H1 (cell line): Measurements from ENCODE around the gene DRAM1. TPM values are rescaled to one million over a fixed set of nuclear protein-coding genes. Genes with fewer than 3 reads are reported as not detected.

Source experiments
- CTCF ChIA-PET: fragments of 300-600 bp; sonication (Branson Sonifier 250); formaldehyde crosslinking; loops from one replicate; lab custom pipeline; 2021; ENCODE audit not compliant: partially characterized antibody; lab: Charles Lee
- POLR2A ChIA-PET: fragments of 300-600 bp; sonication (Branson Sonifier 250); formaldehyde crosslinking; loops from one replicate; lab custom pipeline; 2021; ENCODE audit warnings: inconsistent platforms; ENCODE audit not compliant: partially characterized antibody; lab: Charles Lee
- DNase-seq, 2 experiments: peaks; one replicate each; pipeline versions ENCODE4 v3.0.0 to v3.0.0-alpha.2; 2010 to 2022; ENCODE audit warnings: low spot score in 2 of 2, low read depth in 1 of 2, mixed read lengths in 1 of 2
- FAIRE-seq: peaks from 2 replicates; lab custom pipeline; 2011; peaks lifted over from hg19 to GRCh38; lab: Jason Lieb, UNC
- H2AFZ ChIP-seq: 2 replicates; pipeline ENCODE4 v1.8.1; 2012; ENCODE audit warnings: low read length, inconsistent platforms
- H2AK5ac ChIP-seq: 2 replicates; pipeline ENCODE4 v1.6.1; 2013; ENCODE audit warnings: low read depth, low read length
- H2BK120ac ChIP-seq: replicated peaks from 2 replicates; pipeline ENCODE3; 2013; ENCODE audit warnings: low read depth, low read length, inconsistent platforms
- H2BK12ac ChIP-seq: 2 replicates; pipeline ENCODE4 v1.6.1; 2013; ENCODE audit warnings: low read depth, low read length
- H2BK15ac ChIP-seq: 2 replicates; pipeline ENCODE4 v1.6.1; 2013; ENCODE audit warnings: low read length
- H2BK20ac ChIP-seq: 2 replicates; pipeline ENCODE4 v1.6.1; 2013; ENCODE audit warnings: low read length
- H2BK5ac ChIP-seq: 2 replicates; pipeline ENCODE4 v1.6.1; 2013; ENCODE audit warnings: low read depth, low read length
- H3K14ac ChIP-seq: 2 replicates; pipeline ENCODE4 v1.6.1; 2013; ENCODE audit warnings: inconsistent platforms; ENCODE audit not compliant: insufficient read length
- H3K18ac ChIP-seq: 2 replicates; pipeline ENCODE4 v1.6.1; 2013; ENCODE audit warnings: low read length; ENCODE audit errors: extremely low read depth
- H3K23ac ChIP-seq: 2 replicates; pipeline ENCODE4 v1.6.1; 2013; ENCODE audit warnings: inconsistent platforms; ENCODE audit not compliant: insufficient read length
- H3K23me2 ChIP-seq: 2 replicates; pipeline ENCODE4 v1.6.1; 2013; ENCODE audit warnings: low read depth, low read length
- H3K27ac ChIP-seq: 2 replicates; pipeline ENCODE4 v1.6.1; 2011; ENCODE audit warnings: low read depth, low read length, inconsistent platforms
- H3K27me3 ChIP-seq, 4 experiments: replicated peaks in 1 of 4; 1 replicate in 1 of 4; 2 replicates in 3 of 4; pipeline versions ENCODE4 v1.6.1 to v1.8.1; 2011 to 2013; ENCODE audit warnings: low read length in 3 of 4, mild to moderate bottlenecking in 3 of 4, inconsistent platforms in 2 of 4, mixed read lengths in 2 of 4, moderate library complexity in 1 of 4; ENCODE audit not compliant: control insufficient read depth in 3 of 4, insufficient read depth in 3 of 4; ENCODE audit errors: extremely low read depth in 1 of 4
- H3K36me3 ChIP-seq, 4 experiments: 2 replicates each; pipeline versions ENCODE4 v1.6.1 to v1.8.1; 2011 to 2013; ENCODE audit warnings: mild to moderate bottlenecking in 4 of 4, low read length in 3 of 4, moderate library complexity in 2 of 4, control low read depth in 1 of 4, inconsistent platforms in 1 of 4; ENCODE audit not compliant: insufficient read depth in 4 of 4, control insufficient read depth in 2 of 4
- H3K4ac ChIP-seq: replicated peaks from 2 replicates; pipeline ENCODE3; 2013; ENCODE audit warnings: low read length, low read depth, mixed read lengths, inconsistent platforms; ENCODE audit not compliant: insufficient read length
- H3K4me1 ChIP-seq, 4 experiments: replicated peaks in 1 of 4; 1 replicate in 1 of 4; 2 replicates in 3 of 4; pipeline versions ENCODE4 v1.6.1 to v1.8.1; 2011 to 2013; ENCODE audit warnings: low read length in 3 of 4, inconsistent platforms in 2 of 4, mixed read lengths in 1 of 4; ENCODE audit not compliant: insufficient read depth in 4 of 4, control insufficient read depth in 3 of 4
- H3K4me2 ChIP-seq, 2 experiments: 2 replicates each; pipeline versions ENCODE4 v1.6.1 to v1.8.1; 2011 to 2013; ENCODE audit warnings: low read depth in 2 of 2, low read length in 2 of 2, control low read depth in 1 of 2, inconsistent platforms in 1 of 2, mild to moderate bottlenecking in 1 of 2; ENCODE audit not compliant: insufficient read depth in 1 of 2
- H3K4me3 ChIP-seq, 4 experiments: fragments of 200-600, 300-600 bp in 1 of 4; sonication (generic), shearing (Covaris generic), sonication (Bioruptor Twin) in 1 of 4; 2 replicates each; pipeline versions ENCODE4 v1.5.1 to v1.8.1; 2011 to 2016; ENCODE audit warnings: low read length in 4 of 4, low read depth in 3 of 4, control low read depth in 2 of 4, inconsistent platforms in 2 of 4, mild to moderate bottlenecking in 2 of 4, mixed read lengths in 1 of 4, moderate library complexity in 1 of 4; ENCODE audit not compliant: insufficient read depth in 2 of 4; ENCODE audit errors: extremely low read depth in 1 of 4
- H3K56ac ChIP-seq: replicated peaks from 2 replicates; pipeline ENCODE3; 2013; ENCODE audit warnings: low read depth, mild to moderate bottlenecking, mixed read lengths, low read length, inconsistent platforms; ENCODE audit not compliant: insufficient read length
- H3K79me1 ChIP-seq: 2 replicates; pipeline ENCODE4 v1.6.1; 2013; ENCODE audit warnings: low read depth, low read length, control low read depth
- H3K79me2 ChIP-seq, 2 experiments: 2 replicates each; pipeline versions ENCODE4 v1.6.1 to v1.8.1; 2012 to 2013; ENCODE audit warnings: low read length in 2 of 2, mild to moderate bottlenecking in 2 of 2, inconsistent platforms in 1 of 2; ENCODE audit not compliant: insufficient read depth in 2 of 2, control insufficient read depth in 1 of 2
- H3K9ac ChIP-seq, 4 experiments: replicated peaks in 1 of 4; 1 replicate in 1 of 4; 2 replicates in 3 of 4; pipeline versions ENCODE4 v1.6.1 to v1.8.1; 2011 to 2013; ENCODE audit warnings: low read depth in 3 of 4, low read length in 3 of 4, control low read depth in 2 of 4, mild to moderate bottlenecking in 2 of 4, moderate library complexity in 2 of 4, inconsistent platforms in 1 of 4; ENCODE audit errors: extremely low read depth in 1 of 4
- H3K9me3 ChIP-seq, 2 experiments: 2 replicates each; pipeline versions ENCODE4 v1.6.1 to v1.8.1; 2012 to 2013; ENCODE audit warnings: mild to moderate bottlenecking in 2 of 2, moderate library complexity in 2 of 2, control low read depth in 1 of 2, inconsistent platforms in 1 of 2, low read depth in 1 of 2, low read length in 1 of 2, mixed read lengths in 1 of 2; ENCODE audit not compliant: insufficient read depth in 2 of 2
- H4K20me1 ChIP-seq, 2 experiments: replicated peaks in 1 of 2; 2 replicates each; pipeline versions ENCODE3 to v1.8.1; 2011 to 2013; ENCODE audit warnings: inconsistent platforms in 2 of 2, low read length in 2 of 2, mild to moderate bottlenecking in 1 of 2; ENCODE audit not compliant: insufficient read depth in 2 of 2, control insufficient read depth in 1 of 2
- H4K5ac ChIP-seq: 2 replicates; pipeline ENCODE4 v1.6.1; 2013; ENCODE audit warnings: low read length, low read depth, mixed read lengths, inconsistent platforms; ENCODE audit not compliant: insufficient read length
- H4K8ac ChIP-seq: 2 replicates; pipeline ENCODE4 v1.8.0; 2013; ENCODE audit warnings: mild to moderate bottlenecking, moderate library complexity, low read length, inconsistent platforms; ENCODE audit not compliant: insufficient read depth; ENCODE audit errors: extremely low read depth
- H4K91ac ChIP-seq: replicated peaks from 2 replicates; pipeline ENCODE3; 2013; ENCODE audit warnings: low read length, mixed read lengths, inconsistent platforms; ENCODE audit not compliant: insufficient read length
- CEBPB ChIP-seq: IDR thresholded peaks from 2 replicates; pipeline ENCODE4 v1.6.1; 2012; ENCODE audit warnings: low read depth, low read length
- GABPA ChIP-seq: IDR thresholded peaks from 2 replicates; pipeline ENCODE4 v1.6.1; 2011; ENCODE audit warnings: mild to moderate bottlenecking, low read length, moderate library complexity, borderline replicate concordance; ENCODE audit not compliant: insufficient read depth
- GTF2F1 ChIP-seq: IDR thresholded peaks from 2 replicates; pipeline ENCODE4 v1.6.1; 2012; ENCODE audit warnings: low read depth, low read length, improper control_type of control experiment, borderline replicate concordance
- MAX ChIP-seq: IDR thresholded peaks from 2 replicates; pipeline ENCODE4 v1.6.1; 2012; ENCODE audit warnings: inconsistent platforms
- POU5F1 ChIP-seq: IDR thresholded peaks from 2 replicates; pipeline ENCODE4 v1.6.1; 2011; ENCODE audit warnings: low read depth, mild to moderate bottlenecking, low read length, moderate library complexity
- RXRA ChIP-seq: IDR thresholded peaks from 2 replicates; pipeline ENCODE4 v1.6.1; 2011; ENCODE audit warnings: low read depth, mild to moderate bottlenecking, low read length, moderate library complexity; ENCODE audit not compliant: insufficient read depth
- SRF ChIP-seq: IDR thresholded peaks from 2 replicates; pipeline ENCODE4 v1.6.1; 2011; ENCODE audit warnings: mild to moderate bottlenecking, low read depth, low read length, moderate library complexity
- SUZ12 ChIP-seq: fragments of 200-600 bp; sonication (generic); IDR thresholded peaks from 2 replicates; pipeline ENCODE4 v1.6.1; 2012; ENCODE audit warnings: mild to moderate bottlenecking, inconsistent platforms, low read length, moderate library complexity, mixed read lengths
- TBP ChIP-seq: IDR thresholded peaks from 2 replicates; pipeline ENCODE4 v1.6.1; 2011; ENCODE audit warnings: low read depth, low read length, improper control_type of control experiment
- WGBS, 2 experiments: shearing (Covaris generic) in 1 of 2; methylation state at CpG; one replicate each; pipeline versions ENCODE4 v1.1.6 to v1.1.7; 2013 to 2015; ENCODE audit warnings: low lambda C conversion rate in 2 of 2, mixed read lengths in 2 of 2, inconsistent platforms in 1 of 2, low coverage in 1 of 2, missing lambda C conversion rate in 1 of 2; ENCODE audit not compliant: insufficient replicate concordance in 2 of 2, insufficient coverage in 1 of 2, insufficient read length in 1 of 2; ENCODE audit errors: extremely low coverage in 1 of 2, missing lambda C conversion rate in 1 of 2; 5-methylcytosine and 5-hydroxymethylcytosine counted together
- polyA plus RNA-seq, 7 experiments: library from polyadenylated mRNA; depleted of rRNA in 3 of 7; stranded (reverse) in 5 of 7; unstranded in 2 of 7; fragments of >200 nt in 5 of 7; fragments of 200-250 nt in 2 of 7; gene quantifications; 1 replicate in 5 of 7; 2 replicates in 1 of 7; 4 replicates in 1 of 7; pipeline versions ENCODE4 v1.2.1 to v1.2.3, GENCODE V29; 2011 to 2013; ENCODE audit warnings: missing spikeins in 2 of 7, mixed read lengths in 2 of 7
- total RNA-seq: library from RNA; stranded (reverse); fragmentation: NEBNext Ultra II Directional; extraction: Animal tissue kit (Norgen Biotek cat#: 25700); gene quantifications from 2 replicates; pipeline ENCODE4 v1.2.1, GENCODE V29; 2021
- TF ChIP-seq, protein P1 (sequence below): IDR thresholded peaks from 2 replicates; pipeline ENCODE4 v1.6.1; 2012; ENCODE audit warnings: low read length, inconsistent platforms

The DRAM1 gene
- total and polyA plus RNA-seq, 2 of the 8 experiments (the other 6 are each of a cell fraction or from before 2014, with no cell fraction given), result 4.6 to 6.2 TPM

GRCh38 chr12:101935890-101936746 lies 58.7 kb downstream of the DRAM1 start:
- Histone ChIP-seq H3K56ac (no peak overlapping the region), H3K4ac (no peak overlapping the region), H3K18ac (no peak overlapping the region), H3K27me3 (no peaks in the 10 kb centered on the region; a peak in 1 of 7 replicates), H3K4me3 (no peak overlapping the region), H2BK12ac (no peak overlapping the region), H3K27ac (no peak overlapping the region), H3K4me2 (no peak overlapping the region), H2BK15ac (no peak overlapping the region), H3K9me3 (no peaks in the 10 kb centered on the region), H2BK5ac (no peak overlapping the region), H3K79me1 (no peaks in the 10 kb centered on the region), H3K36me3 (no peaks in the 10 kb centered on the region), H3K9ac (no peak overlapping the region; a peak in 1 of 7 replicates), H2AFZ (0 out of 2 replicates have a peak overlapping the region, but pooled peaks have one; percentile 17), H4K20me1 (no peaks in the 10 kb centered on the region), H2BK120ac (no peak overlapping the region), H4K5ac (no peak overlapping the region), H3K23me2 (no peaks in the 10 kb centered on the region), H3K14ac (no peak overlapping the region), H4K8ac (no peak overlapping the region), H3K79me2 (no peaks in the 10 kb centered on the region), H2AK5ac (no peak overlapping the region), H3K4me1 (no peaks in the 10 kb centered on the region), H4K91ac (no peak overlapping the region), H3K23ac (no peak overlapping the region), H2BK20ac (no peak overlapping the region)
- ChIA-PET CTCF (interaction anchor here (0.6 to 4.7 kb wide), 8 partner anchors 9 to 881 kb away, joined by 3 to 24 read pairs (median 4); no protein-coding TSS in a partner anchor), POLR2A (no interaction called here)
- DNase-seq (no peak), FAIRE-seq (no peak)
- TF ChIP-seq, protein P1, sequence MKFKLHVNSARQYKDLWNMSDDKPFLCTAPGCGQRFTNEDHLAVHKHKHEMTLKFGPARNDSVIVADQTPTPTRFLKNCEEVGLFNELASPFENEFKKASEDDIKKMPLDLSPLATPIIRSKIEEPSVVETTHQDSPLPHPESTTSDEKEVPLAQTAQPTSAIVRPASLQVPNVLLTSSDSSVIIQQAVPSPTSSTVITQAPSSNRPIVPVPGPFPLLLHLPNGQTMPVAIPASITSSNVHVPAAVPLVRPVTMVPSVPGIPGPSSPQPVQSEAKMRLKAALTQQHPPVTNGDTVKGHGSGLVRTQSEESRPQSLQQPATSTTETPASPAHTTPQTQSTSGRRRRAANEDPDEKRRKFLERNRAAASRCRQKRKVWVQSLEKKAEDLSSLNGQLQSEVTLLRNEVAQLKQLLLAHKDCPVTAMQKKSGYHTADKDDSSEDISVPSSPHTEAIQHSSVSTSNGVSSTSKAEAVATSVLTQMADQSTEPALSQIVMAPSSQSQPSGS, result no peak
- TF ChIP-seq SUZ12 (no peak), GTF2F1 (no peak), SRF (no peak), TBP (no peak), RXRA (no peak), CEBPB (no peak), MAX (no peak), POU5F1 (no peak), GABPA (no peak)
- 90% methylated on average over 9 of the region's 9 CpGs; no CpG with 5 or more reads in 1 of the 2 experiments for WGBS, 2 experiments
